ENCODE results near the gene TPGS1.

DNA sequence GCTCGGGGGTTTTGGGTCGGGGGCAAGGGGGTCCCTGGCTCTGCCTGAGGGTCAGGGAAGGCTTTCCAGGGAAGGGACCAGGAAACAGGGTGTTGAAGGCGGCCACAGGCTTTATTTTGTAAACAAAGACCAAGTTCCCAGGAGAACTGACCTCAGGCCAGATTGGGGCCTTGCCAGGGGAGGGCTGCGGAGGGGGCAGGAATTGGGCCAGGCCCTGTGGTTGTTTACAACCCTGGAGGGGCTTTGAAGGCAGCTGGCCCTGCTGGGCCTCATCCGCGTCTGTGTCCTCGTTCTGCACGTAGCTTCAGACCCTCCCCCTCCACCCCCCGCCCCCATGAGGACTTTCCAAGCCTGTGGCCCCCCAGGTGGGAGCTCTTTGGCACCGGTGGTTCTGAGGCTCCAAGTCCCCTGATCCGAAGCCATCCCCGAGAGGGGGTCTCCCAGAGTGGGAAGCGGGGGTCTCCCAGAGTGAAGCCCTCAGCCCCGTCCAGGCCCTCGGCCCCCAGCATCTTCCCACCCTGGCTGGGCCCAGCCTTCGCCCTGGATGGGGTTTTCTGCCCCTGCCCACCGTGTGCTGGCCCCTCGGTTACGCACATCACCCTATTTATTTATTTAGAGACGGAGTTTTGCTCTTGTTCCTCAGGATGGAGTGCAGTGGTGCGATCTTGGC, 51.6 kb downstream of the TPGS1 start:
- TF ChIP-seq POLR2A (IDR thresholded peaks at IDR 0.05) (no peak), EP300 (IDR thresholded peaks at IDR 0.05) (no peak)
- TF ChIP-seq, protein P1, sequence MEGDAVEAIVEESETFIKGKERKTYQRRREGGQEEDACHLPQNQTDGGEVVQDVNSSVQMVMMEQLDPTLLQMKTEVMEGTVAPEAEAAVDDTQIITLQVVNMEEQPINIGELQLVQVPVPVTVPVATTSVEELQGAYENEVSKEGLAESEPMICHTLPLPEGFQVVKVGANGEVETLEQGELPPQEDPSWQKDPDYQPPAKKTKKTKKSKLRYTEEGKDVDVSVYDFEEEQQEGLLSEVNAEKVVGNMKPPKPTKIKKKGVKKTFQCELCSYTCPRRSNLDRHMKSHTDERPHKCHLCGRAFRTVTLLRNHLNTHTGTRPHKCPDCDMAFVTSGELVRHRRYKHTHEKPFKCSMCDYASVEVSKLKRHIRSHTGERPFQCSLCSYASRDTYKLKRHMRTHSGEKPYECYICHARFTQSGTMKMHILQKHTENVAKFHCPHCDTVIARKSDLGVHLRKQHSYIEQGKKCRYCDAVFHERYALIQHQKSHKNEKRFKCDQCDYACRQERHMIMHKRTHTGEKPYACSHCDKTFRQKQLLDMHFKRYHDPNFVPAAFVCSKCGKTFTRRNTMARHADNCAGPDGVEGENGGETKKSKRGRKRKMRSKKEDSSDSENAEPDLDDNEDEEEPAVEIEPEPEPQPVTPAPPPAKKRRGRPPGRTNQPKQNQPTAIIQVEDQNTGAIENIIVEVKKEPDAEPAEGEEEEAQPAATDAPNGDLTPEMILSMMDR (IDR thresholded peaks at IDR 0.05): no peak
